Caco-2 (cell line): Measurements from ENCODE around the gene OR4C6. TPM values are rescaled to one million over a fixed set of nuclear protein-coding genes. Genes with fewer than 3 reads are reported as not detected.

ENCODE experiments used
- Bru-seq: library from RNA; stranded (reverse); fragments of 400-500 nt; gene quantifications from one replicate; lab custom pipeline; 2021; lab: Mats Ljungman, UMichigan
- BruChase-seq, 2 experiments: library from RNA; stranded (reverse); fragments of 400-500 nt; gene quantifications; one replicate each; lab custom pipeline; 2021; lab: Mats Ljungman, UMichigan
- BruUV-seq: library from RNA; stranded (reverse); fragments of 400-500 nt; replicated peaks from 2 replicates; lab custom pipeline; 2021; lab: Mats Ljungman, UMichigan
- CTCF ChIA-PET: fragments of 300-600 bp; sonication (Branson Sonifier 250); formaldehyde crosslinking; loops from one replicate; lab custom pipeline; 2022; ENCODE audit warnings: antibody characterized with exemption; lab: Charles Lee
- POLR2A ChIA-PET: fragments of 300-600 bp; sonication (Branson Sonifier 250); formaldehyde crosslinking; loops from one replicate; lab custom pipeline; 2022; ENCODE audit warnings: antibody characterized with exemption; lab: Charles Lee
- DNase-seq, 2 experiments: peaks; one replicate each; pipeline versions ENCODE4 v3.0.0 to v3.0.0-alpha.2; 2020 to 2022
- H3K27me3 ChIP-seq: replicated peaks from 2 replicates; pipeline ENCODE4 v1.6.0; 2011; ENCODE audit warnings: low read length; ENCODE audit not compliant: control insufficient read depth, insufficient read depth
- H3K36me3 ChIP-seq: 2 replicates; pipeline ENCODE4 v1.5.1; 2011; ENCODE audit warnings: low read length; ENCODE audit not compliant: control insufficient read depth, insufficient read depth
- H3K4me1 ChIP-seq: fragments of 250-450 bp; sonication (Bioruptor Pico); 2 replicates; pipeline ENCODE4 v1.5.1; 2020; ENCODE audit warnings: mild to moderate bottlenecking
- H3K4me3 ChIP-seq: 2 replicates; pipeline ENCODE4 v1.5.1; 2011; ENCODE audit warnings: low read depth, mild to moderate bottlenecking, control low read depth, low read length
- H3K9me3 ChIP-seq: fragments of 250-450 bp; sonication (Bioruptor Pico); 2 replicates; pipeline ENCODE4 v1.5.1; 2020; ENCODE audit warnings: mild to moderate bottlenecking, moderate library complexity
- H3K27ac Mint-ChIP-seq: one replicate; pipeline ENCODE4 v1.8.0; 2022; ENCODE audit warnings: mixed read lengths; ENCODE audit not compliant: unreplicated experiment
- H3K27me3 Mint-ChIP-seq: one replicate; pipeline ENCODE4 v1.8.0; 2022; ENCODE audit warnings: mixed read lengths; ENCODE audit not compliant: insufficient read depth, unreplicated experiment
- H3K36me3 Mint-ChIP-seq: one replicate; pipeline ENCODE4 v1.8.0; 2022; ENCODE audit warnings: mild to moderate bottlenecking, mixed read lengths; ENCODE audit not compliant: insufficient read depth, unreplicated experiment
- H3K4me1 Mint-ChIP-seq: one replicate; pipeline ENCODE4 v1.8.0; 2022; ENCODE audit warnings: low read depth, mixed read lengths; ENCODE audit not compliant: unreplicated experiment
- H3K4me3 Mint-ChIP-seq: one replicate; pipeline ENCODE4 v1.8.0; 2022; ENCODE audit warnings: mild to moderate bottlenecking, moderate library complexity, mixed read lengths; ENCODE audit not compliant: unreplicated experiment
- H3K9me3 Mint-ChIP-seq: one replicate; pipeline ENCODE4 v1.8.0; 2022; ENCODE audit warnings: mixed read lengths; ENCODE audit not compliant: unreplicated experiment
- intact Hi-C: fragments of 100-400 bp; cut with micrococcal nuclease; formaldehyde crosslinking; loops from one replicate; pipeline ENCODE4 v1.10.0; 2022; ENCODE audit not compliant: unreplicated experiment
- long read RNA-seq: library from polyadenylated mRNA; stranded (forward); transcript quantifications from one replicate; pipeline ENCODE4 v2.0.0, GENCODE V29; 2022
- total RNA-seq: library from RNA; stranded (reverse); gene quantifications from 2 replicates; pipeline ENCODE4 v1.2.3, GENCODE V29; 2022
- TF ChIP-seq, protein P1 (sequence below), 2 experiments: fragments of 200-600 bp in 1 of 2; IDR thresholded peaks; 1 replicate in 1 of 2; 2 replicates in 1 of 2; pipeline versions ENCODE4 v1.5.1 to v1.8.0; 2011 to 2022; ENCODE audit warnings: antibody characterized with exemption in 1 of 2, control low read depth in 1 of 2, inconsistent platforms in 1 of 2, low read depth in 1 of 2, low read length in 1 of 2, mild to moderate bottlenecking in 1 of 2, moderate library complexity in 1 of 2; ENCODE audit not compliant: insufficient read depth in 1 of 2, severe bottlenecking in 1 of 2, unreplicated experiment in 1 of 2

The OR4C6 gene
- total RNA-seq: not detected in 2 replicates
- not detected for Bru-seq, nascent RNA
- BruChase-seq, experiment 1, labeled RNA remaining after a 2-hour chase: percentile 13 among the genes with signal in this experiment
- BruChase-seq, experiment 2, labeled RNA remaining after a 6-hour chase: percentile 22 among the genes with signal in this experiment
- long read RNA-seq: 0 reads

DNA sequence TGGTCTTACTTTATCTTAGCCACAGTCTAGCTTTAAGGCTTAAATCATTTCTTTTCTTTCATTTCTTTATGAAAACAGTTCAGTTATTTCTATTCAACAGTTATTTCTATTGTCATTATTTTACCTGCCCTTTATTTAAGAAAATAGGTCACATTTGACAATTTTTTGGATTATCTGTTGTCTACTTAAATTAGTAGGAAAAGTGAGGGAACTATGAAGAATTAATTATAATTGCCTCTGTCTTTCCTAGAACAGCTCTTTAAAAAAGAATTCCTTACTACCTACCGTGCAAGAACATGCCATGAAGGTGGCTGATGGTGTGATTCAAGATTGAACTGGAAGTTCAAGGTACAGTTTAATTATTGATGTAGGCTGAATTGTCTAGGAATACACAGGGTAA lies at the start of gene OR4C6:
Gene OR4C6 (plus strand): TSS at position 301 of the 400 bp plus-strand sequence. CDS start 2,966 bp downstream, outside the sequence.
- Mint-ChIP-seq H3K27ac (no peak within 1 kb of the TSS), H3K4me1 (peaks cover 8% of the 10 kb centered on the region), H3K36me3 (no peaks in the 10 kb centered on the region), H3K27me3 (no peaks in the 10 kb centered on the region), H3K4me3 (no peak within 1 kb of the TSS), H3K9me3 (no peaks in the 10 kb centered on the region)
- H3K4me3 ChIP-seq: no peak within 1 kb of the TSS
- H3K36me3 ChIP-seq: no peaks in the 10 kb centered on the region
- no peak for DNase-seq
- no TSS peak for BruUV-seq
- intact Hi-C loops: no loop called here
- no peaks in the 10 kb centered on the region for H3K27me3 ChIP-seq
- ChIA-PET POLR2A (no interaction called here), CTCF (no interaction called here)
- no peaks in the 10 kb centered on the region; the same call in 1 of the 2 replicates for H3K4me1 ChIP-seq
- TF ChIP-seq, protein P1, sequence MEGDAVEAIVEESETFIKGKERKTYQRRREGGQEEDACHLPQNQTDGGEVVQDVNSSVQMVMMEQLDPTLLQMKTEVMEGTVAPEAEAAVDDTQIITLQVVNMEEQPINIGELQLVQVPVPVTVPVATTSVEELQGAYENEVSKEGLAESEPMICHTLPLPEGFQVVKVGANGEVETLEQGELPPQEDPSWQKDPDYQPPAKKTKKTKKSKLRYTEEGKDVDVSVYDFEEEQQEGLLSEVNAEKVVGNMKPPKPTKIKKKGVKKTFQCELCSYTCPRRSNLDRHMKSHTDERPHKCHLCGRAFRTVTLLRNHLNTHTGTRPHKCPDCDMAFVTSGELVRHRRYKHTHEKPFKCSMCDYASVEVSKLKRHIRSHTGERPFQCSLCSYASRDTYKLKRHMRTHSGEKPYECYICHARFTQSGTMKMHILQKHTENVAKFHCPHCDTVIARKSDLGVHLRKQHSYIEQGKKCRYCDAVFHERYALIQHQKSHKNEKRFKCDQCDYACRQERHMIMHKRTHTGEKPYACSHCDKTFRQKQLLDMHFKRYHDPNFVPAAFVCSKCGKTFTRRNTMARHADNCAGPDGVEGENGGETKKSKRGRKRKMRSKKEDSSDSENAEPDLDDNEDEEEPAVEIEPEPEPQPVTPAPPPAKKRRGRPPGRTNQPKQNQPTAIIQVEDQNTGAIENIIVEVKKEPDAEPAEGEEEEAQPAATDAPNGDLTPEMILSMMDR (IDR thresholded peaks at IDR 0.05; ENCODE audit: insufficient read depth in 1 of 2, low read depth in 1 of 2, low read length in 1 of 2, severe bottlenecking in 1 of 2, unreplicated experiment in 1 of 2): no peak
- H3K9me3 ChIP-seq: no peaks in the 10 kb centered on the region

DNA sequence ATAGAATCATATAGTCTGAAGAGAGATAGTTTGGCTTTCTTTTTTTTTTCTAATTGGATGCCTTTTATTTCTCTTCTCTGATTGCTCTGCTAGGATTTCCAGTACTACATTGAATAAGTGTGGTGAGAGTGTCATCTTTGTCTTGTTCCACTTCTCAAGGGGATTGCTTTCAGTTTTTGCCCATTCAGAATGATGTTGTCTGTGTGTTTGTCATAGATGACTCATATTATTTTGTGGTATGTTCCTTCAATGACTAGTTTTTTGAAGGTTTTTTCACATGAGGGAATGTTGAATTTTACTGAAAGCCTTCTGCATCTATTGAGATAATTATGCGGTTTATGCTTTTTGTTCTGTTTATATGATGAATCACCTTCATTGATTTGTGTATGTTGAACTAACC lies 37.5 kb upstream of the OR4C6 start:
- no peaks in the 10 kb centered on the region for H3K9me3 ChIP-seq
- ChIA-PET CTCF (no interaction called here), POLR2A (no interaction called here)
- Mint-ChIP-seq H3K36me3 (no peaks in the 10 kb centered on the region), H3K27ac (no peak overlapping the region), H3K4me1 (no peaks in the 10 kb centered on the region), H3K9me3 (peaks cover 20% of the 10 kb centered on the region), H3K27me3 (no peaks in the 10 kb centered on the region), H3K4me3 (no peak overlapping the region)
- no peaks in the 10 kb centered on the region for H3K27me3 ChIP-seq
- intact Hi-C loops: no loop called here
- no peaks in the 10 kb centered on the region for H3K36me3 ChIP-seq
- no peak for DNase-seq
- BruUV-seq: no TSS peak
- H3K4me1 ChIP-seq: no peaks in the 10 kb centered on the region
- H3K4me3 ChIP-seq: no peak overlapping the region
- TF ChIP-seq, protein P1 (IDR thresholded peaks at IDR 0.05; ENCODE audit: insufficient read depth in 1 of 2, low read depth in 1 of 2, low read length in 1 of 2, severe bottlenecking in 1 of 2, unreplicated experiment in 1 of 2): no peak

GRCh38 chr11:55634813-55635212 lies 27.2 kb upstream of the OR4C6 start, which contains the start of gene OR4P4:
Gene OR4P4, plus strand, starts transcription at chr11:55635113.
- no peaks in the 10 kb centered on the region for H3K27me3 Mint-ChIP-seq
- TF ChIP-seq, protein P1 (IDR thresholded peaks at IDR 0.05; ENCODE audit: insufficient read depth in 1 of 2, low read depth in 1 of 2, low read length in 1 of 2, severe bottlenecking in 1 of 2, unreplicated experiment in 1 of 2): no peak
- H3K36me3 ChIP-seq: no peaks in the 10 kb centered on the region
- no TSS peak for BruUV-seq
- intact Hi-C loops: no loop called here
- H3K4me3 Mint-ChIP-seq: no peak within 1 kb of the TSS
- ChIA-PET POLR2A (no interaction called here), CTCF (no interaction called here)
- no peaks in the 10 kb centered on the region for H3K36me3 Mint-ChIP-seq
- no peak within 1 kb of the TSS for H3K4me3 ChIP-seq
- no peaks in the 10 kb centered on the region for H3K4me1 Mint-ChIP-seq
- H3K4me1 ChIP-seq: no peaks in the 10 kb centered on the region
- DNase-seq: no peak
- peaks cover 8% of the 10 kb centered on the region for H3K9me3 ChIP-seq
- H3K27ac Mint-ChIP-seq: no peak within 1 kb of the TSS
- peaks cover 12% of the 10 kb centered on the region for H3K9me3 Mint-ChIP-seq
- no peaks in the 10 kb centered on the region for H3K27me3 ChIP-seq
